Sigmoid colon (tissue), 7 donors: ENCODE results near the gene SLC7A7. TPM values are rescaled to one million over a fixed set of nuclear protein-coding genes. Genes with fewer than 3 reads are reported as not detected.
"Not testable (repeated sequence)": the region's sequence is repeated elsewhere in the genome, so short reads cannot be mapped to it uniquely, and the experiment has no call there.

Source experiments
- DNase-seq: peaks from one replicate; pipeline ENCODE4 v3.0.0-alpha.2; 2019
- H3K27ac ChIP-seq, 4 donors: fragments of 200-600 bp; sonication (generic); one replicate each; pipeline ENCODE4 v1.5.1; 2016 to 2019; ENCODE audit warnings: mild to moderate bottlenecking in 1 of 4
- H3K27me3 ChIP-seq, 3 donors: fragments of 200-600 bp; sonication (generic); one replicate each; pipeline ENCODE4 v1.5.1; 2019; ENCODE audit warnings: mild to moderate bottlenecking in 1 of 3
- H3K36me3 ChIP-seq, 4 donors: fragments of 200-600 bp; sonication (generic); one replicate each; pipeline ENCODE4 v1.5.1; 2016 to 2019
- H3K4me1 ChIP-seq, 4 donors: fragments of 200-600 bp; sonication (generic); one replicate each; pipeline ENCODE4 v1.5.1; 2017 to 2019
- H3K4me3 ChIP-seq, 4 donors: fragments of 200-600 bp; sonication (generic); one replicate each; pipeline ENCODE4 v1.5.1; 2017 to 2019; ENCODE audit warnings: mild to moderate bottlenecking in 2 of 4, moderate library complexity in 1 of 4
- H3K9me3 ChIP-seq, 4 donors: fragments of 200-600 bp in 3 of 4; sonication (generic) in 3 of 4; one replicate each; pipeline versions ENCODE4 v1.5.1 to v1.6.1; 2013 to 2019
- EP300 ChIP-seq, 4 donors: sonication (generic); formaldehyde crosslinking; IDR thresholded peaks; one replicate each; pipeline ENCODE4 v1.6.1; 2017; ENCODE audit warnings: antibody characterized with exemption in 4 of 4
- POLR2A ChIP-seq, 2 donors: fragments of 450-650 bp; IDR thresholded peaks; one replicate each; pipeline ENCODE4 v1.6.1; 2016; ENCODE audit warnings: antibody characterized with exemption in 2 of 2, mild to moderate bottlenecking in 2 of 2, moderate library complexity in 2 of 2
- POLR2AphosphoS5 ChIP-seq, 4 donors: sonication (generic); formaldehyde crosslinking; IDR thresholded peaks; one replicate each; pipeline ENCODE4 v1.6.1; 2017; ENCODE audit warnings: antibody characterized with exemption in 4 of 4
- WGBS, 2 donors: extraction: QIAGEN DNeasy Blood & Tissue Kit; methylation state at CpG; one replicate each; pipeline ENCODE4 v1.1.7; 2013; 5-methylcytosine and 5-hydroxymethylcytosine counted together
- intact Hi-C: fragments of 100-400 bp; cut with DNase I; formaldehyde crosslinking; loops from one replicate; pipeline ENCODE4 v1.15.1; 2023
- polyA plus RNA-seq, 3 donors: library from polyadenylated mRNA; stranded (reverse); fragments of 200-250 nt; gene quantifications; one replicate each; pipeline ENCODE4 v1.2.3, GENCODE V29; 2013
- total RNA-seq, 4 donors: library from RNA; depleted of rRNA; stranded (reverse); fragments of >200 nt; gene quantifications; one replicate each; pipeline ENCODE4 v1.1.0, GENCODE V29; 2016
- TF ChIP-seq, protein P1 (sequence below), 4 experiments: fragments of 450-650 bp in 3 of 4; fragments of 200-600 bp in 1 of 4; IDR thresholded peaks; one replicate each; pipeline ENCODE4 v1.5.1; 2016 to 2019; ENCODE audit warnings: antibody characterized with exemption in 4 of 4, mild to moderate bottlenecking in 3 of 4, moderate library complexity in 2 of 4
- donor health status: healthy with polysubstance abuse.
- donor health status: Bipolar disorder and iron deficiency.
- donor health status: healthy.

The SLC7A7 gene
- total and polyA plus RNA-seq, 7 donors: 15.6 to 23.5 (median 16.4) TPM

DNA sequence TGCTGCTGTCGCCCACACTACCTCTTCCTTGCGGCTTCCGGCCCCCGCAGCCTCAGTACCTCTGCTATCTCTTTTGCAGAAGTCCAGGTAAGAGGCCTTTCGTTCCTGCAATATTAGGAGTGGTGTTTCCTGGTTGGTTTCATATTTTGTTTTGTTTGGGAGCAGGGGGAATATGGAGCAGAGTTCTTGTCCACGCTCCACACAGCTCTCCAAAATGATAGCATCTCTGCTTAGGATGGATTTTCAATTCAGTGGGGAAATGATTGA is 48.0 kb downstream of the SLC7A7 start:
- Histone ChIP-seq H3K9me3 (no peaks in the 10 kb centered on the region), H3K27me3 (no peaks in the 10 kb centered on the region), H3K36me3 (peaks cover 18 to 44% (median 33%) of the 10 kb centered on the region in 4 donors), H3K4me3 (peak overlapping the region; percentile 81 to 87 (median 85)), H3K4me1 (peaks cover 0 to 22% (median 18%) of the 10 kb centered on the region in 4 donors), H3K27ac (peak overlapping the region in 3 of 4 donors; percentile 86 to 89 (median 88))
- 1 to 4% methylated on average over 6 of the region's 6 CpGs for WGBS, 2 donors
- intact Hi-C loops: loop anchor here (5.0 to 10.0 kb wide), 4 partner anchors 50 to 200 kb away; partner anchors contain the start of gene ABHD4
- no peak for DNase-seq
- TF ChIP-seq, protein P1, sequence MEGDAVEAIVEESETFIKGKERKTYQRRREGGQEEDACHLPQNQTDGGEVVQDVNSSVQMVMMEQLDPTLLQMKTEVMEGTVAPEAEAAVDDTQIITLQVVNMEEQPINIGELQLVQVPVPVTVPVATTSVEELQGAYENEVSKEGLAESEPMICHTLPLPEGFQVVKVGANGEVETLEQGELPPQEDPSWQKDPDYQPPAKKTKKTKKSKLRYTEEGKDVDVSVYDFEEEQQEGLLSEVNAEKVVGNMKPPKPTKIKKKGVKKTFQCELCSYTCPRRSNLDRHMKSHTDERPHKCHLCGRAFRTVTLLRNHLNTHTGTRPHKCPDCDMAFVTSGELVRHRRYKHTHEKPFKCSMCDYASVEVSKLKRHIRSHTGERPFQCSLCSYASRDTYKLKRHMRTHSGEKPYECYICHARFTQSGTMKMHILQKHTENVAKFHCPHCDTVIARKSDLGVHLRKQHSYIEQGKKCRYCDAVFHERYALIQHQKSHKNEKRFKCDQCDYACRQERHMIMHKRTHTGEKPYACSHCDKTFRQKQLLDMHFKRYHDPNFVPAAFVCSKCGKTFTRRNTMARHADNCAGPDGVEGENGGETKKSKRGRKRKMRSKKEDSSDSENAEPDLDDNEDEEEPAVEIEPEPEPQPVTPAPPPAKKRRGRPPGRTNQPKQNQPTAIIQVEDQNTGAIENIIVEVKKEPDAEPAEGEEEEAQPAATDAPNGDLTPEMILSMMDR (IDR thresholded peaks at IDR 0.05): no peak
- TF ChIP-seq POLR2AphosphoS5 (IDR thresholded peaks at IDR 0.05) (no peak), EP300 (IDR thresholded peaks at IDR 0.05) (no peak), POLR2A (IDR thresholded peaks at IDR 0.05) (no peak)

DNA sequence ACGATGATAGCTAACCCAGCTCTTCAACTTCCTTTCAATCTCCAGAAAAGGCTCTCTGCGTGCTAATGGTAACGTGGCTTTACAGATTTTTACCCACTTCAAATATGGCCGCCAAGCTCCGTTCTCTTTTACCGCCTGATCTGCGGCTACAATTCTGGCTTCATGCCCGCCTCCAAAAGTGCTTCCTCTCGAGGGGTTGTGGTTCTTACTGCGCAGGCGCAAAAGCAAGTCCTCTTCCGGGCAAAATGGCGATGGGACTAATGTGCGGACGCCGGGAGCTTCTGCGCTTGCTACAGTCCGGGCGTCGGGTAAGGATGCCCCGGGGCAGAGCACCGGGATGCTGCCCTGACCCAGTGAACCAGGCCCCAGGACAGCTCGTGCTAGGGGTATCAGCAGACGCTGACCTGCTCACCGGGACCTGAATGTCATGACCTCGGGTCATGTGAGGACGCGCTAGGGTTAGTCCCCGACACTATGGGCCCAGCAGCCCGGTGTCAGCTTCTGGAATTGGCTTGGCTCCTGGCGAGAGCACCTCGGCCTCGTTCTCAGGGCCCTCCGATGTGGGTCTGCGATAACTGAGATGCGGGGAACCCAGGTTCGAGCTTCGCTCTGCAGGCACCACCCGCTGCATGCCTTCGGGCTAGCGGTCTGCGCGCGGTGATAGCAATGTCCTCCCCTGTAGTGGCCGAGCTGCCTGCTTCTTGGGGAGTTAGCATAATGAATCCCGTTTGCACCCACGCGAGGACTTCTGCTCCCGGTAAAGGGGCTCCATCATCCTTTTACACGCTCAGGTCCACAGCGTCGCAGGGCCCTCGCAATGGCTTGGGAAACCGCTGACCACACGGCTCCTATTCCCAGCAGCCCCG is 48.5 kb downstream of the SLC7A7 start, which contains the start of gene OXA1L:
Gene OXA1L (plus strand): TSS at position 232 of the 866 bp plus-strand sequence. CDS start 14 bp downstream, at position 246.
- intact Hi-C loops: loop anchor here (5.0 to 10.0 kb wide), 4 partner anchors 49 to 199 kb away; partner anchors contain the start of gene ABHD4
- Histone ChIP-seq H3K27ac (peak within 1 kb of the TSS; percentile 84 to 89 (median 87)), H3K4me3 (peak within 1 kb of the TSS; percentile 81 to 87 (median 85)), H3K4me1 (peaks cover 0 to 22% (median 18%) of the 10 kb centered on the region in 4 donors), H3K27me3 (no peaks in the 10 kb centered on the region), H3K36me3 (peaks cover 17 to 39% (median 30%) of the 10 kb centered on the region in 4 donors), H3K9me3 (peaks cover 0 to 4% (median 1%) of the 10 kb centered on the region in 4 donors)
- DNase-seq: peak; percentile 99
- no peak for TF ChIP-seq EP300 (IDR thresholded peaks at IDR 0.05)
- peak; percentile 25 to 73 for TF ChIP-seq POLR2A (IDR thresholded peaks at IDR 0.05)
- TF ChIP-seq POLR2AphosphoS5 (IDR thresholded peaks at IDR 0.05): peak; percentile 57 to 88 (median 86)
- WGBS, 2 donors: 0% methylated on average over 56 of the region's 56 CpGs

DNA sequence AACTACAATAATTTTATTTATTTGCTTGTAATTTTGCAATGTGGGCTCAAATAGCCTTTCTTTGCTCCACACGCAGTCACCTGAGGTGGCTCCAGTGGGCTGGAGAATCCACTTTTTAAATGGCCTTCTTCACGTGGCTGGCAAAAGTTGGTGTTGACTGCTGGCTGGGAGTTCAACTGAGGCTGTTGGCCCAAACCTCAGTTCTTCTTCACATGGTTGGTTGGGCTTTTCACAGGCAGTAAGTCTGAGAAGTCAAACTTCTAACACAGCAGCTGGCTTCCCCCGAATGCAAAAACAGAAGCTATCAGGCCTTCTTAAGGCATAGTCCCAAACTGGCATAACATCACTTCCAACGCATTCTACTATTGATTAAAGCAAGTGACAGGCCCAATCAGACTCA is 50.9 kb downstream of the SLC7A7 start:
- DNase-seq: no peak
- Histone ChIP-seq H3K27me3 (no peaks in the 10 kb centered on the region), H3K4me1 (peaks cover 0 to 22% (median 18%) of the 10 kb centered on the region in 4 donors), H3K36me3 (peaks cover 5 to 16% (median 6%) of the 10 kb centered on the region in 4 donors), H3K4me3 (no peak overlapping the region), H3K27ac (no peak overlapping the region), H3K9me3 (peaks cover 0 to 5% (median 2%) of the 10 kb centered on the region in 4 donors)
- TF ChIP-seq POLR2AphosphoS5 (IDR thresholded peaks at IDR 0.05): no peak
- no peak for TF ChIP-seq POLR2A (IDR thresholded peaks at IDR 0.05)
- TF ChIP-seq EP300 (IDR thresholded peaks at IDR 0.05): no peak
- 87 to 92% methylated on average over 4 of the region's 4 CpGs for WGBS, 2 donors
- intact Hi-C loops: loop anchor here (10.0 kb wide), 1 partner anchor 170 kb away; the partner anchor contains the start of gene ABHD4

DNA sequence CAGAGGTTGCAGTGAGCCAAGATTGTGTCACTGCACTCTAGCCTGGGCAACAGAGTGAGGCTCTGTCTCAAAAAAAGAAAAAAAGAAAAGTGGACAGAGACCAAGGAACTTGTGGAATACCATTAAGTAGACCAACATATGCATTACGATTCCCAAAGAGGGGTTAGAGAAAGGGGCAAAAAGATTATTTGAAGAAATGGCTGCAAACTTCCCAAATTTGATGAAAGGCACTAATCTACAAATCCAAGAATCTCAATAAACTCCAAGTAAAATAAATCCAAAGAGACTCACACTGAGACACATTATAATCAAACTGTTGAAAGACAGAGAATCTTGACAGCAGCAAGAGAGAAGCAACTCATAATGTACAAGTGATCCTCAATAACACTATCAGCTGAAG is 53.5 kb downstream of the SLC7A7 start:
- intact Hi-C loops: loop anchor here (10.0 kb wide), 1 partner anchor 167 kb away; the partner anchor contains the start of gene ABHD4
- H3K4me1 ChIP-seq: peaks cover 0 to 8% (median 5%) of the 10 kb centered on the region in 4 donors
- no peak overlapping the region for H3K27ac ChIP-seq
- peaks cover 0 to 5% (median 2%) of the 10 kb centered on the region in 4 donors for H3K9me3 ChIP-seq
- WGBS, 2 donors: 96 to 98% methylated on average over 1 of the region's 1 CpG
- no peaks in the 10 kb centered on the region for H3K27me3 ChIP-seq
- no peak for TF ChIP-seq EP300 (IDR thresholded peaks at IDR 0.05)
- no peak for TF ChIP-seq POLR2A (IDR thresholded peaks at IDR 0.05)
- no peak for TF ChIP-seq POLR2AphosphoS5 (IDR thresholded peaks at IDR 0.05)
- TF ChIP-seq, protein P1 (IDR thresholded peaks at IDR 0.05): no peak
- DNase-seq: no peak
- H3K36me3 ChIP-seq: no peaks in the 10 kb centered on the region
- H3K4me3 ChIP-seq: no peak overlapping the region

DNA sequence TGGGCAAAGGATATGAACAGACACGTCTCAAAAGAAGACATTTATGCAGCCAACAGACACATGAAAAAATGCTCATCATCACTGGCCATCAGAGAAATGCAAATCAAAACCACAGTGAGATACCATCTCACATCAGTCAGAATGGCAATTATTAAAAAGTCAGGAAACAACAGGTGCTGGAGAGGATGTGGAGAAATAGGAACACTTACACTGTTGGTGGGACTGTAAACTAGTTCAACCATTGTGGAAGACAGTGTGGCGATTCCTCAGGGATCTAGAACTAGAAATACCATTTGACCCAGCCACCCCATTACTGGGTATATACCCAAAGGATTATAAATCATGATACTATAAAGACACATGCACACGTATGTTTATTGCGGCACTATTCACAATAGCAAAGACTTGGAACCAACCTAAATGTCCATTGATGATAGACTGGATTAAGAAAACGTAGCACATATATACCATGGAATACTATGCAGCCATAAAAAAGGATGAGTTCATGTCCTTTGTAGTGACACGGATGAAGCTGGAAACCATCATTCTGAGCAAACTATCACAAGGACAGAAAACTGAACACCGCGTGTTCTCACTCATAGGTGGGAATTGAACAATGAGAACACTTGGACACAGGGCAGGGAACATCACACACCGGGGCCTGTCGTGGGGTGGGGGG is 57.1 kb downstream of the SLC7A7 start:
- H3K4me1 ChIP-seq, intact Hi-C loops, H3K27me3 ChIP-seq, H3K4me3 ChIP-seq, H3K9me3 ChIP-seq, H3K27ac ChIP-seq, H3K36me3 ChIP-seq, DNase-seq: not testable (repeated sequence)
- 91 to 96% methylated on average over 9 of the region's 10 CpGs for WGBS, 2 donors

DNA sequence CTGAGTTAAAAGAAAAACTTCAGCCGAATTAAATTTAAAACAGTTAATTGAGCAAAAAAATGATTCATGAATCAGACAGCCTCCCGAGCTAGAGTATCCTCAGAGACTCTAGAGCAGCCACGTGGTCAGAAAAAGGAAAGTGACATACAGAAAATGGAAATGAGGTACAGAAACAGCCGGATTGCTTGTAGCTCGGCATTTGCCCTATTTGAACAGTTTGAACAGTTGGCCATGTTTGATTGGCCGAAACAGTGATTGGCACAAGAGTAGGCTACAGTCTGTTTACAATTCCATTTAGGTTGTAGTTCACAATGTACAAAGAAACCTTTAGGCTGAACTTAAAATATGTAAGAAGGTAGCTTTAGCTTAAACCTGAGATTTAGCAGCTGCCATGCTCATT is 61.6 kb downstream of the SLC7A7 start:
- 63 to 72% methylated on average over 6 of the region's 6 CpGs for WGBS, 2 donors
- H3K36me3 ChIP-seq: no peaks in the 10 kb centered on the region

More for the DNA sequence above, 61.6 kb downstream of the SLC7A7 start:
- intact Hi-C loops: no loop called here
- Histone ChIP-seq H3K27ac (no peak overlapping the region), H3K4me3 (no peak overlapping the region), H3K4me1 (no peaks in the 10 kb centered on the region), H3K9me3 (no peaks in the 10 kb centered on the region), H3K27me3 (peaks cover 0 to 3% (median 0%) of the 10 kb centered on the region in 3 donors)
- TF ChIP-seq POLR2A (IDR thresholded peaks at IDR 0.05) (no peak), POLR2AphosphoS5 (IDR thresholded peaks at IDR 0.05) (no peak), EP300 (IDR thresholded peaks at IDR 0.05) (no peak)
- TF ChIP-seq, protein P1 (IDR thresholded peaks at IDR 0.05): no peak
- no peak for DNase-seq
